BLaER1 treated with 17β-estradiol and CSF1 and Interleukin-3, amounts not matched to agents 10 nM and 100 nM (cell line): ENCODE data around the gene PIK3R6.

Experiments
- H3K27ac ChIP-seq, 11 experiments: shearing (Covaris generic); formaldehyde crosslinking; 2 replicates each; pipeline ENCODE4 v1.8.1; 2022
- H3K27me3 ChIP-seq, 11 experiments: shearing (Covaris generic); formaldehyde crosslinking; 2 replicates each; pipeline ENCODE4 v1.8.1; 2022
- H3K36me3 ChIP-seq, 11 experiments: shearing (Covaris generic); formaldehyde crosslinking; 2 replicates each; pipeline ENCODE4 v1.8.1; 2022
- H3K4me1 ChIP-seq, 10 experiments: shearing (Covaris generic); formaldehyde crosslinking; 2 replicates each; pipeline ENCODE4 v1.8.1; 2022
- H3K4me2 ChIP-seq, 11 experiments: shearing (Covaris generic); formaldehyde crosslinking; 2 replicates each; pipeline ENCODE4 v1.8.1; 2022
- H3K4me3 ChIP-seq, 10 experiments: shearing (Covaris generic); formaldehyde crosslinking; 2 replicates each; pipeline ENCODE4 v1.8.1; 2022
- H3K9ac ChIP-seq, 11 experiments: shearing (Covaris generic); formaldehyde crosslinking; 2 replicates each; pipeline ENCODE4 v1.8.1; 2022
- H3K9me3 ChIP-seq, 11 experiments: shearing (Covaris generic); formaldehyde crosslinking; replicated peaks in 1 of 11; 2 replicates each; pipeline ENCODE4 v1.8.1; 2022
- H4K20me1 ChIP-seq, 11 experiments: shearing (Covaris generic); formaldehyde crosslinking; 2 replicates each; pipeline ENCODE4 v1.8.1; 2022
- Cebpa-rat ChIP-seq, 11 experiments: shearing (Covaris generic); IDR thresholded peaks; 2 replicates each; pipeline ENCODE4 v1.8.1; 2022

PIK3R6 gene

DNA sequence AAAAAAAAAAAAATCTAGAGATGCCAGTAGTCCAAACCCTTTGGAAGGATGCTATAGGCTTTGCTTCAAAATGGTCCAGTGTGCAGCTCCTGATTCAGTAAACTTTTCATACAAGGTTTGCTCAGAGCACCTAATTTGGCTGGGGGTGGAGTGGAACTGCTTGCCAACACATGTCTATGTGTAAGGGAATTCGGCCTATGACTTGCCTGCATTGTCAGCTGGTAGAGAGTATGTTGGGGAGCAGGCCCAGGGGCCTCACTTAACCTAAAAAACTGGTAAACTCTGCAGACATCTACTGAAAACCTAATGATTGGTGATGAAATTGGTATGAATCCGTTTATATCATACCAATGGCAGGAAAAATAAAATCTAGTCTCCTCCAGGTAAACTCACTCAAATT lies 66.8 kb downstream of the PIK3R6 start:
- peaks cover 0 to 19% (median 0%) of the 10 kb centered on the region in 10 experiments; a peak in 6 of 20 replicates for H3K4me1 ChIP-seq
- no peak overlapping the region for H3K27ac ChIP-seq
- H3K9ac ChIP-seq, result no peak overlapping the region
- peaks cover 0 to 88% (median 17%) of the 10 kb centered on the region in 11 experiments; a peak in 12 of 22 replicates for H3K36me3 ChIP-seq
- H3K27me3 ChIP-seq, result no peaks in the 10 kb centered on the region
- no peak overlapping the region for H3K4me2 ChIP-seq
- peaks cover 0 to 5% (median 0%) of the 10 kb centered on the region in 11 experiments; a peak in 3 of 22 replicates for H4K20me1 ChIP-seq
- no peak for TF ChIP-seq Cebpa-rat (IDR thresholded peaks at IDR 0.05)
- no peaks in the 10 kb centered on the region for H3K9me3 ChIP-seq
- H3K4me3 ChIP-seq, result no peak overlapping the region

- no peak overlapping the region for H3K4me3 ChIP-seq
- H3K36me3 ChIP-seq, result peaks cover 0 to 79% (median 17%) of the 10 kb centered on the region in 11 experiments; a peak in 12 of 22 replicates
- H3K4me1 ChIP-seq, result peaks cover 0 to 21% (median 5%) of the 10 kb centered on the region in 10 experiments; a peak in 15 of 20 replicates
- H4K20me1 ChIP-seq, result peaks cover 0 to 5% (median 0%) of the 10 kb centered on the region in 11 experiments; a peak in 3 of 22 replicates
- H3K9ac ChIP-seq, result no peak overlapping the region
- no peak overlapping the region for H3K27ac ChIP-seq
- H3K4me2 ChIP-seq, result no peak overlapping the region
- no peaks in the 10 kb centered on the region for H3K27me3 ChIP-seq
- H3K9me3 ChIP-seq, result 0 out of 22 replicates have a peak, but pooled peaks cover 0 to 4% (median 0%) of the 10 kb centered on the region in 11 experiments
- TF ChIP-seq Cebpa-rat (IDR thresholded peaks at IDR 0.05), result no peak
Observed at GRCh38 chr17:8799570-8800212, 67.8 kb downstream of the PIK3R6 start.

DNA sequence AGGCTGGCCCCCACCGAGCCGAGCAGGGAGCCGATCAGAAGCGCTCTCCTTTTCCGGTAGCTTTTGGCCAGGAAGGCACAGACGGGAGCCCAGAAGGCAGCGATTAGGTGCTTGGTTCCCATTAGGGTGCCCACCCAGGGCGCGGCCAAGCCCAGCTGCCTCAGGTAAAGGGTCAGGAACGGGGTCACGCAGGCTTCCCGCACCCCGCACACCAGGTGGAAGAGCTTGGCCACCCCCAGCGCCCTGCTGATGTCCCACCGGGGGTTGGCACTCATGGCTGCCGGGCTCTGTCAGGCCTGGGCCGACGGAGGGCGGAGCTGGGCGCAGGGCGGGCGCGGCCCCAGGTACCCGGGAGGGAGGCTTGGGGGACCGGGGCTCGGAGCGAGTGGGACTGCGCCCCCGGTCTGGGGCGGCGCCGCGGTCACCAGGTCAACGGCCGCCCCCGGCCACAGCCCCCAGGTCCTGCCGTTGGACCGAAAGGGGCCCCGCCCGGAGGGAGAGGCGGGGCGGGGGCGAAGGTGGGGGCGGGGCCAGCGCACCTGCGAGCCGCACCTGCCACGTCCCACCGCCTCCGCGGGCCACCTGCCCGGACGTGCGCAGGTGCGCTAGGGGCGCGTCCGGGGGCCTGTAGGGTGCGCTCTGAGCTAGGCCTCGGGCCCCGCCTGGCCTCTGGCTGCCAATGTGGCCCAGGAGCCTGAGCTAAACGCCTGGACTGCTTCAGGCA lies 68.5 kb downstream of the PIK3R6 start, which contains the start of gene MFSD6L:
MFSD6L (minus strand) TSS at position 520 of the 724 bp plus-strand sequence; CDS start at position 275, 245 bp downstream.
- Histone ChIP-seq H4K20me1 (peaks cover 0 to 5% (median 0%) of the 10 kb centered on the region in 11 experiments; a peak in 3 of 22 replicates), H3K27ac (no peak within 1 kb of the TSS), H3K4me3 (no peak within 1 kb of the TSS), H3K9ac (no peak within 1 kb of the TSS), H3K36me3 (peaks cover 0 to 72% (median 16%) of the 10 kb centered on the region in 11 experiments; a peak in 12 of 22 replicates), H3K27me3 (no peaks in the 10 kb centered on the region), H3K4me1 (peaks cover 0 to 28% (median 11%) of the 10 kb centered on the region in 10 experiments; a peak in 16 of 20 replicates), H3K4me2 (no peak within 1 kb of the TSS), H3K9me3 (0 out of 22 replicates have a peak, but pooled peaks cover 0 to 4% (median 0%) of the 10 kb centered on the region in 11 experiments)
- TF ChIP-seq Cebpa-rat (IDR thresholded peaks at IDR 0.05), result no peak

DNA sequence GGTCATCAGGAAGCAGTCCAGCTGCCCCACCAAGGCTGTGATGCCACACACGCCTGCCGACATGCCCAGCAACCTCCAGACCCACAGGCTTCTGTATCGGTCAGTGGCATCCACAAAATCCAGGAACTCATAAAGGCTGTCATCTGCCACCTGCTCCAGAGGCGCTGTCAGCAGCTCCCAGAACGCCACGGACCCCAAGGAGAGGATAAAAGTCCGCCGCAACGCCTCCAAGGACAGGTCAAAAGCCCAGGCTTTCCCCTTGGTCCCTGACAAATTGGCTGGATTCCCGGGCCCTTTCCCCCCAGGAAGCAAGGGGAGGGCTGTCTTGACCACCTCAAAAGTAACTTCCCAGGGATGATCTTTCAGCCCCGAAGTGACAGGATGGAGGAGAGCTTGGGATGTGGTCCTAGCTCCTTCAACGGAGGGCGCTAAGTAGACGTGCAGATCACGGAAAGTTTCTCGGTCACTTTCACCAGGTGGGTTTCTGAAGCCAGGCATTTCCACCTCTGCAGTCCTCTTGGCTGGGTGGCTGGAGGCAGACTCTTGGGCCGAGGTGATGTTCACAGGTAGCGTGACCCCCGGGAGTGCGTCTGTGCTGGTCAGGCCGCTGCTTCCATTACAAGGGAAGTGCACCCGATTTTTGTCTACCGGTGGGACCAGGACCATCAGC lies 69.2 kb downstream of the PIK3R6 start:
- no peak overlapping the region for H3K4me3 ChIP-seq
- no peak overlapping the region for H3K4me2 ChIP-seq
- H3K27me3 ChIP-seq, result no peaks in the 10 kb centered on the region
- TF ChIP-seq Cebpa-rat (IDR thresholded peaks at IDR 0.05), result no peak
- H3K4me1 ChIP-seq, result peaks cover 0 to 35% (median 18%) of the 10 kb centered on the region in 10 experiments; a peak in 16 of 20 replicates
- peaks cover 0 to 4% (median 0%) of the 10 kb centered on the region in 11 experiments; a peak in 2 of 22 replicates for H4K20me1 ChIP-seq
- peaks cover 0 to 65% (median 9%) of the 10 kb centered on the region in 11 experiments; a peak in 11 of 22 replicates for H3K36me3 ChIP-seq
- H3K9ac ChIP-seq, result no peak overlapping the region
- H3K9me3 ChIP-seq, result peaks cover 0 to 4% (median 0%) of the 10 kb centered on the region in 11 experiments; a peak in 1 of 22 replicates
- H3K27ac ChIP-seq, result no peak overlapping the region

DNA sequence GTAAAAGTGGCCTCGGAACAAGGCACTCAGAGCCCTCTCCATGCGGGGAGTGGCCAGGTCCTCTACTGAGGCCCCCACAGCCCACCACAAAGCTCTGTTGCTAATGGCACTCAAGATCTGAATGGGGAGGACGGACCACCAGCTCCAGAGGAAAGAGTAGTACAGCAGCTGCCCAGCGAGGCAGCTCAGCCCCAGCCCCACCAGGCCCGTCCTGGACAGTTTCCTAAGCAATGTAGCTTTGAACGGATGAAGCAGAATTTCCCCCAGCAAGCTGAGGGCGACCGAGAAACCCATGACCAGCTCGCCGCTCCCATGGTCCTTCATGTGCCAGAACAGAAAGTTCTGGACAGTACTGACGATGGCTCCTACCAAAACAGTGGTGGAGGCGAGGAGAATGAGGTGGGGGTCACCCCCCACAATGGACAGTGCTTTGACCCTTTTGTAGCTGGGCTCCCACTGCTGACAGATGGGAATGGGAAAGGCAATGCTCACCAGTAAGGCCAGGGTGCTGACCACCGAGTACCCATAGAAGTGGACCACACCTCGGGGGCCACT lies 69.8 kb downstream of the PIK3R6 start:
- H4K20me1 ChIP-seq, result no peaks in the 10 kb centered on the region; a peak in 1 of 22 replicates
- H3K36me3 ChIP-seq, result peaks cover 0 to 59% (median 3%) of the 10 kb centered on the region in 11 experiments; a peak in 11 of 22 replicates
- peaks cover 0 to 37% (median 18%) of the 10 kb centered on the region in 10 experiments; a peak in 16 of 20 replicates for H3K4me1 ChIP-seq
- H3K9ac ChIP-seq, result no peak overlapping the region
- no peaks in the 10 kb centered on the region for H3K27me3 ChIP-seq
- H3K27ac ChIP-seq, result no peak overlapping the region
- H3K4me3 ChIP-seq, result no peak overlapping the region
- no peak overlapping the region for H3K4me2 ChIP-seq
- H3K9me3 ChIP-seq, result peaks cover 0 to 8% (median 2%) of the 10 kb centered on the region in 11 experiments; a peak in 12 of 22 replicates
- no peak for TF ChIP-seq Cebpa-rat (IDR thresholded peaks at IDR 0.05)

GRCh38 chr17:8794636-8795035 lies 72.8 kb downstream of the PIK3R6 start:
- no peak overlapping the region for H3K4me3 ChIP-seq
- no peaks in the 10 kb centered on the region for H4K20me1 ChIP-seq
- H3K9ac ChIP-seq, result no peak overlapping the region
- peak overlapping the region in 10 of 11 experiments; percentile 1 to 68 (median 44); a peak in 14 of 22 replicates for H3K4me2 ChIP-seq
- TF ChIP-seq Cebpa-rat (IDR thresholded peaks at IDR 0.05), result no peak
- peaks cover 0 to 28% (median 0%) of the 10 kb centered on the region in 11 experiments; a peak in 9 of 22 replicates for H3K36me3 ChIP-seq
- H3K4me1 ChIP-seq, result peaks cover 0 to 58% (median 26%) of the 10 kb centered on the region in 10 experiments; a peak in 17 of 20 replicates
- H3K27me3 ChIP-seq, result no peaks in the 10 kb centered on the region
- peaks cover 13 to 25% (median 18%) of the 10 kb centered on the region in 11 experiments for H3K9me3 ChIP-seq
- H3K27ac ChIP-seq, result peak overlapping the region in 6 of 11 experiments; percentile 20 to 71 (median 58); a peak in 8 of 22 replicates

DNA sequence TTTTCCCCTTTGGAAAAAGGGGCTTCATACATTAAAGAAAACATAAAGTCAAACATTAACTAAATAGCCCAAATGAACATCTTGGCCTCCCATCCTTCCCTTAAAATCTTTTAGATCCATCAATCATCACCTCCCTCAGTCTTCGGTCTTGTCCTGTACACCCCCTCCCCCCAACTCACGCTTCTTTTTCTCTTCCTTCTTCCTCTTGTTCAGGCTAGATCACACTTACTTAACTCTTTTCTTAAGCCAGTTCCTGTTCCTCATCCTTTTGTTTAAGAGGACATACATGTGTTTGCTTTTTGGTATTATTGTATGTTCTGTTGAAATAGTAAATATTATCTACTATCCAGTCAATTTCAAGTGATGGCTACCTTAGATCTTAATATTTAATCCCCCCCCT lies 73.8 kb downstream of the PIK3R6 start:
- TF ChIP-seq Cebpa-rat (IDR thresholded peaks at IDR 0.05), result no peak
- Histone ChIP-seq H3K27me3 (no peaks in the 10 kb centered on the region), H4K20me1 (no peaks in the 10 kb centered on the region), H3K9ac (peak overlapping the region in 1 of 11 experiments; percentile 34; a peak in 3 of 22 replicates), H3K4me1 (peaks cover 0 to 58% (median 26%) of the 10 kb centered on the region in 10 experiments; a peak in 17 of 20 replicates), H3K27ac (peak overlapping the region in 7 of 11 experiments; percentile 1 to 71 (median 56); a peak in 11 of 22 replicates), H3K4me2 (peak overlapping the region in 6 of 11 experiments; percentile 32 to 68 (median 58); a peak in 10 of 22 replicates), H3K36me3 (peaks cover 0 to 23% (median 0%) of the 10 kb centered on the region in 11 experiments; a peak in 9 of 22 replicates), H3K4me3 (no peak overlapping the region), H3K9me3 (peaks cover 13 to 25% (median 18%) of the 10 kb centered on the region in 11 experiments)

- no peak for TF ChIP-seq Cebpa-rat (IDR thresholded peaks at IDR 0.05)
- H3K27ac ChIP-seq, result no peak overlapping the region
Observed at GRCh38 chr17:8792646-8793045, 74.8 kb downstream of the PIK3R6 start.

More at GRCh38 chr17:8792646-8793045, 74.8 kb downstream of the PIK3R6 start:
- Histone ChIP-seq H3K9ac (no peak overlapping the region), H4K20me1 (no peaks in the 10 kb centered on the region), H3K4me3 (no peak overlapping the region), H3K9me3 (peaks cover 13 to 25% (median 18%) of the 10 kb centered on the region in 11 experiments), H3K4me1 (peaks cover 0 to 58% (median 26%) of the 10 kb centered on the region in 10 experiments; a peak in 17 of 20 replicates), H3K4me2 (no peak overlapping the region), H3K36me3 (peaks cover 0 to 13% (median 0%) of the 10 kb centered on the region in 11 experiments; a peak in 9 of 22 replicates), H3K27me3 (no peaks in the 10 kb centered on the region)
